Activated CD8-positive, alpha-beta memory T cell treated with anti-CD3 and anti-CD28 coated beads, Interleukin-2, amount 10 ng/mL, durations not matched to agents 7 days and 5 days (primary cell): ENCODE data around the gene EVA1A. TPM values are rescaled to one million over a fixed set of nuclear protein-coding genes. Genes with fewer than 3 reads are reported as not detected.

Source experiments
- ATAC-seq: fragments of 150-1000 bp; cut with Tn5 transposase; one replicate; pipeline ENCODE4 v1.10.0; 2021; ENCODE audit warnings: moderate library complexity
- CTCF ChIA-PET: fragments of 350-600 bp; sonication (Branson Sonifier 250); formaldehyde crosslinking; loops from one replicate; lab custom pipeline; 2021; ENCODE audit warnings: antibody characterized with exemption; lab: Charles Lee
- DNase-seq: peaks from one replicate; pipeline ENCODE4 v3.0.0-alpha.2; 2020
- H3K27ac Mint-ChIP-seq: one replicate; pipeline ENCODE4 v1.8.0; 2021; ENCODE audit warnings: mild to moderate bottlenecking, mixed read lengths
- H3K27me3 Mint-ChIP-seq: one replicate; pipeline ENCODE4 v1.8.0; 2021; ENCODE audit warnings: mixed read lengths
- H3K36me3 Mint-ChIP-seq: one replicate; pipeline ENCODE4 v1.8.0; 2021; ENCODE audit warnings: mild to moderate bottlenecking, mixed read lengths
- H3K4me1 Mint-ChIP-seq: one replicate; pipeline ENCODE4 v1.8.0; 2021; ENCODE audit warnings: mixed read lengths
- H3K4me3 Mint-ChIP-seq: one replicate; pipeline ENCODE4 v1.8.0; 2021; ENCODE audit warnings: mild to moderate bottlenecking, moderate library complexity, mixed read lengths
- H3K9me3 Mint-ChIP-seq: one replicate; pipeline ENCODE4 v1.8.0; 2022; ENCODE audit warnings: low read depth, mixed read lengths
- total RNA-seq, 2 experiments: library from RNA; stranded (reverse); gene quantifications; one replicate each; pipeline ENCODE4 v1.2.3, GENCODE V29; 2021

The EVA1A gene
- total RNA-seq, 2 experiments from 2014 or later, result not detected

- ATAC-seq (no peak), DNase-seq (no peak)
- no peak overlapping the region for H3K27ac Mint-ChIP-seq
- H3K36me3 Mint-ChIP-seq, result no peaks in the 10 kb centered on the region
- no peaks in the 10 kb centered on the region for H3K9me3 Mint-ChIP-seq
- H3K4me3 Mint-ChIP-seq, result no peak overlapping the region
- CTCF ChIA-PET, result interaction anchor here (2.2 kb wide), 1 partner anchor 9 kb away, joined by 10 read pairs; no protein-coding TSS in a partner anchor
- no peaks in the 10 kb centered on the region for H3K4me1 Mint-ChIP-seq
- H3K27me3 Mint-ChIP-seq, result peaks cover 4% of the 10 kb centered on the region
Measured at GRCh38 chr2:75600461-75601011, 39.8 kb upstream of the EVA1A start.

- ATAC-seq, result no peak
- CTCF ChIA-PET, result interaction anchor here (2.2 kb wide), 1 partner anchor 11 kb away, joined by 10 read pairs; no protein-coding TSS in a partner anchor
- Mint-ChIP-seq H3K27me3 (peaks cover 2% of the 10 kb centered on the region), H3K27ac (no peak overlapping the region), H3K4me3 (no peak overlapping the region), H3K36me3 (no peaks in the 10 kb centered on the region), H3K9me3 (no peaks in the 10 kb centered on the region), H3K4me1 (no peaks in the 10 kb centered on the region)
- no peak for DNase-seq
Measured at GRCh38 chr2:75598589-75599155, 37.9 kb upstream of the EVA1A start.

GRCh38 chr2:75597949-75598348 is 37.2 kb upstream of the EVA1A start:
- no peaks in the 10 kb centered on the region for H3K9me3 Mint-ChIP-seq
- ATAC-seq (no peak), DNase-seq (no peak)
- CTCF ChIA-PET, result no interaction called here
- no peak overlapping the region for H3K27ac Mint-ChIP-seq
- H3K27me3 Mint-ChIP-seq, result peaks cover 8% of the 10 kb centered on the region
- H3K36me3 Mint-ChIP-seq, result no peaks in the 10 kb centered on the region
- H3K4me1 Mint-ChIP-seq, result no peaks in the 10 kb centered on the region
- H3K4me3 Mint-ChIP-seq, result no peak overlapping the region

GRCh38 chr2:75596784-75597183 is 36.0 kb upstream of the EVA1A start:
- no peak for ATAC-seq
- no peak overlapping the region for H3K4me3 Mint-ChIP-seq
- no peak overlapping the region for H3K27ac Mint-ChIP-seq
- no peaks in the 10 kb centered on the region for H3K4me1 Mint-ChIP-seq
- H3K27me3 Mint-ChIP-seq, result peaks cover 8% of the 10 kb centered on the region
- DNase-seq, result no peak
- CTCF ChIA-PET, result interaction anchor here (2.4 kb wide), 1 partner anchor 12 kb away, joined by 12 read pairs; no protein-coding TSS in a partner anchor
- H3K36me3 Mint-ChIP-seq, result no peaks in the 10 kb centered on the region
- H3K9me3 Mint-ChIP-seq, result no peaks in the 10 kb centered on the region

GRCh38 chr2:75595541-75596395 is 35.0 kb upstream of the EVA1A start:
- no peak overlapping the region for H3K27ac Mint-ChIP-seq
- H3K27me3 Mint-ChIP-seq, result peaks cover 6% of the 10 kb centered on the region
- no peak for ATAC-seq
- H3K36me3 Mint-ChIP-seq, result no peaks in the 10 kb centered on the region
- CTCF ChIA-PET, result interaction anchor here (1.3 to 2.4 kb wide), 2 partner anchors 11 to 13 kb away, joined by 3 to 12 read pairs; no protein-coding TSS in a partner anchor
- no peaks in the 10 kb centered on the region for H3K9me3 Mint-ChIP-seq
- no peak for DNase-seq
- H3K4me3 Mint-ChIP-seq, result no peak overlapping the region
- H3K4me1 Mint-ChIP-seq, result no peaks in the 10 kb centered on the region

- no peaks in the 10 kb centered on the region for H3K9me3 Mint-ChIP-seq
- no peak overlapping the region for H3K27ac Mint-ChIP-seq
- DNase-seq (no peak), ATAC-seq (no peak)
- CTCF ChIA-PET, result no interaction called here
- no peaks in the 10 kb centered on the region for H3K4me1 Mint-ChIP-seq
- H3K27me3 Mint-ChIP-seq, result peaks cover 6% of the 10 kb centered on the region
- no peaks in the 10 kb centered on the region for H3K36me3 Mint-ChIP-seq
- no peak overlapping the region for H3K4me3 Mint-ChIP-seq
Measured at GRCh38 chr2:75594596-75594995, 33.9 kb upstream of the EVA1A start.

GRCh38 chr2:75592888-75593287 is 32.1 kb upstream of the EVA1A start:
- DNase-seq (no peak), ATAC-seq (no peak)
- H3K36me3 Mint-ChIP-seq, result no peaks in the 10 kb centered on the region
- no peak overlapping the region for H3K4me3 Mint-ChIP-seq
- CTCF ChIA-PET, result no interaction called here
- H3K27ac Mint-ChIP-seq, result no peak overlapping the region
- peaks cover 10% of the 10 kb centered on the region for H3K27me3 Mint-ChIP-seq
- H3K4me1 Mint-ChIP-seq, result no peaks in the 10 kb centered on the region
- H3K9me3 Mint-ChIP-seq, result no peaks in the 10 kb centered on the region

GRCh38 chr2:75592030-75592429 is 31.3 kb upstream of the EVA1A start:
- H3K36me3 Mint-ChIP-seq, result no peaks in the 10 kb centered on the region
- DNase-seq (no peak), ATAC-seq (no peak)
- H3K27me3 Mint-ChIP-seq, result peaks cover 10% of the 10 kb centered on the region
- no peak overlapping the region for H3K27ac Mint-ChIP-seq
- no peaks in the 10 kb centered on the region for H3K4me1 Mint-ChIP-seq
- H3K9me3 Mint-ChIP-seq, result no peaks in the 10 kb centered on the region
- H3K4me3 Mint-ChIP-seq, result no peak overlapping the region
- CTCF ChIA-PET, result interaction anchor here (1.5 kb wide), 1 partner anchor 17 kb away, joined by 3 read pairs; no protein-coding TSS in a partner anchor

GRCh38 chr2:75589391-75590105 is 28.8 kb upstream of the EVA1A start:
- ATAC-seq (no peak), DNase-seq (no peak)
- Mint-ChIP-seq H3K4me3 (no peak overlapping the region), H3K36me3 (no peaks in the 10 kb centered on the region), H3K27ac (no peak overlapping the region), H3K4me1 (no peaks in the 10 kb centered on the region), H3K9me3 (no peaks in the 10 kb centered on the region), H3K27me3 (peaks cover 15% of the 10 kb centered on the region)
- CTCF ChIA-PET, result no interaction called here

- H3K27me3 Mint-ChIP-seq, result peaks cover 25% of the 10 kb centered on the region
- no peak overlapping the region for H3K4me3 Mint-ChIP-seq
- no peaks in the 10 kb centered on the region for H3K36me3 Mint-ChIP-seq
- ATAC-seq (no peak), DNase-seq (no peak)
- no peak overlapping the region for H3K27ac Mint-ChIP-seq
- no peaks in the 10 kb centered on the region for H3K9me3 Mint-ChIP-seq
- no peaks in the 10 kb centered on the region for H3K4me1 Mint-ChIP-seq
- CTCF ChIA-PET, result no interaction called here
Measured at GRCh38 chr2:75587954-75588587, 27.3 kb upstream of the EVA1A start.

GRCh38 chr2:75586971-75587370 is 26.2 kb upstream of the EVA1A start:
- no peak for ATAC-seq
- CTCF ChIA-PET, result interaction anchor here (1.2 kb wide), 1 partner anchor 22 kb away, joined by 3 read pairs; no protein-coding TSS in a partner anchor
- no peaks in the 10 kb centered on the region for H3K9me3 Mint-ChIP-seq

GRCh38 chr2:75582840-75583239 is 22.1 kb upstream of the EVA1A start:
- Mint-ChIP-seq H3K27ac (no peak overlapping the region), H3K4me1 (no peaks in the 10 kb centered on the region), H3K27me3 (peaks cover 28% of the 10 kb centered on the region), H3K36me3 (no peaks in the 10 kb centered on the region), H3K9me3 (no peaks in the 10 kb centered on the region), H3K4me3 (no peak overlapping the region)
- DNase-seq (no peak), ATAC-seq (no peak)
- CTCF ChIA-PET, result no interaction called here

More at GRCh38 chr2:75586971-75587370, 26.2 kb upstream of the EVA1A start:
- no peaks in the 10 kb centered on the region for H3K36me3 Mint-ChIP-seq
- no peak overlapping the region for H3K27ac Mint-ChIP-seq
- H3K27me3 Mint-ChIP-seq, result peaks cover 26% of the 10 kb centered on the region
- no peaks in the 10 kb centered on the region for H3K4me1 Mint-ChIP-seq
- DNase-seq, result no peak
- no peak overlapping the region for H3K4me3 Mint-ChIP-seq

- no peaks in the 10 kb centered on the region for H3K36me3 Mint-ChIP-seq
- H3K27me3 Mint-ChIP-seq, result peaks cover 24% of the 10 kb centered on the region
- ATAC-seq (no peak), DNase-seq (no peak)
- no peak overlapping the region for H3K4me3 Mint-ChIP-seq
- no peaks in the 10 kb centered on the region for H3K9me3 Mint-ChIP-seq
- H3K4me1 Mint-ChIP-seq, result no peaks in the 10 kb centered on the region
- no peak overlapping the region for H3K27ac Mint-ChIP-seq
- CTCF ChIA-PET, result no interaction called here
Measured at GRCh38 chr2:75580606-75581005, 19.9 kb upstream of the EVA1A start.
